Cardiac muscle cell (in vitro differentiated cells and primary cell): ENCODE data around the gene LGALS9. TPM values are rescaled to one million over a fixed set of nuclear protein-coding genes. Genes with fewer than 3 reads are reported as not detected.
"Not testable (repeated sequence)": the region's sequence is repeated elsewhere in the genome, so short reads cannot be mapped to it uniquely, and the experiment has no call there.

Source experiments
- DNase-seq, 2 donors: peaks; one replicate each; pipeline versions ENCODE4 v3.0.0 to v3.0.0-alpha.2; 2010 to 2017; ENCODE audit warnings: low read depth in 1 of 2, low spot score in 1 of 2
- H3K27ac ChIP-seq: fragments of 200-600 bp; sonication (generic); 2 replicates; pipeline ENCODE4 v1.5.1; 2016
- H3K27me3 ChIP-seq: fragments of 200-600 bp; sonication (generic); 2 replicates; pipeline ENCODE4 v1.6.0; 2016; ENCODE audit warnings: control low read depth
- H3K36me3 ChIP-seq: fragments of 200-600 bp; sonication (generic); 2 replicates; pipeline ENCODE4 v1.5.1; 2016; ENCODE audit warnings: control low read depth
- H3K4me1 ChIP-seq: fragments of 200-600 bp; sonication (generic); 2 replicates; pipeline ENCODE4 v1.8.1; 2017; ENCODE audit warnings: low read depth, mild to moderate bottlenecking, mixed run types
- H3K4me3 ChIP-seq: fragments of 200-600 bp; sonication (generic); 2 replicates; pipeline ENCODE4 v1.5.1; 2016; ENCODE audit warnings: mild to moderate bottlenecking
- H3K9me3 ChIP-seq: fragments of 200-600 bp; sonication (generic); 2 replicates; pipeline ENCODE4 v1.5.1; 2017; ENCODE audit warnings: low read depth, mild to moderate bottlenecking, control low read depth
- polyA plus RNA-seq: library from polyadenylated mRNA; unstranded; fragments of >200 nt; fragmentation: Nextera tagmentation; extraction: Ambion mirVana; gene quantifications from 2 replicates; pipeline ENCODE4 v1.2.1, GENCODE V29; 2016
- total RNA-seq: library from RNA; depleted of rRNA; stranded (reverse); fragments of >200 nt; gene quantifications from 2 replicates; pipeline ENCODE4 v1.2.3, GENCODE V29; 2016
- TF ChIP-seq, protein P1 (sequence below): IDR thresholded peaks from 2 replicates; pipeline ENCODE4 v1.5.1; 2012; ENCODE audit warnings: low read depth, mild to moderate bottlenecking, low read length

Gene LGALS9
- total and polyA plus RNA-seq, 2 experiments from 2014 or later: 0.46 to 0.63 TPM

DNA sequence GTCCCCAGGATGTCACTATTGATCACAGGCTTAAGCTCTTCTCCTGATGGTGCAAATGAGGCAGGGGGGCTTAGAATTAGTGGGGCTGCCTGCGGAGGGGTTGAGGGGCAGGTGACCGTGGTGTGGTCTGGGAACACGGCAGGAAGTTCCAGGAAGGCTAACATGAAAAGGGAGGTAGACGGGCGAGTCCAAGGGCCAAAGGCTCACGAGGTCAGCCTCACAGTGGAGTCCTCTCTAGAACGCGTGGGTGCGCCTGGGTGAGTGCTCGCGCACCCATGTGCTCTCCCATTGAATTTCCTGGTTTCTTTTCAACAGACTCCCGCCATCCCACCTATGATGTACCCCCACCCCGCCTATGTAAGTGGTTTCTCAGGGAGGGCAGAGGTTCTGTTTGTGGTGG lies 15.2 kb downstream of the LGALS9 start:
- no peak overlapping the region for H3K27ac ChIP-seq
- no peak for DNase-seq
- TF ChIP-seq, protein P1, sequence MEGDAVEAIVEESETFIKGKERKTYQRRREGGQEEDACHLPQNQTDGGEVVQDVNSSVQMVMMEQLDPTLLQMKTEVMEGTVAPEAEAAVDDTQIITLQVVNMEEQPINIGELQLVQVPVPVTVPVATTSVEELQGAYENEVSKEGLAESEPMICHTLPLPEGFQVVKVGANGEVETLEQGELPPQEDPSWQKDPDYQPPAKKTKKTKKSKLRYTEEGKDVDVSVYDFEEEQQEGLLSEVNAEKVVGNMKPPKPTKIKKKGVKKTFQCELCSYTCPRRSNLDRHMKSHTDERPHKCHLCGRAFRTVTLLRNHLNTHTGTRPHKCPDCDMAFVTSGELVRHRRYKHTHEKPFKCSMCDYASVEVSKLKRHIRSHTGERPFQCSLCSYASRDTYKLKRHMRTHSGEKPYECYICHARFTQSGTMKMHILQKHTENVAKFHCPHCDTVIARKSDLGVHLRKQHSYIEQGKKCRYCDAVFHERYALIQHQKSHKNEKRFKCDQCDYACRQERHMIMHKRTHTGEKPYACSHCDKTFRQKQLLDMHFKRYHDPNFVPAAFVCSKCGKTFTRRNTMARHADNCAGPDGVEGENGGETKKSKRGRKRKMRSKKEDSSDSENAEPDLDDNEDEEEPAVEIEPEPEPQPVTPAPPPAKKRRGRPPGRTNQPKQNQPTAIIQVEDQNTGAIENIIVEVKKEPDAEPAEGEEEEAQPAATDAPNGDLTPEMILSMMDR: no peak

DNA sequence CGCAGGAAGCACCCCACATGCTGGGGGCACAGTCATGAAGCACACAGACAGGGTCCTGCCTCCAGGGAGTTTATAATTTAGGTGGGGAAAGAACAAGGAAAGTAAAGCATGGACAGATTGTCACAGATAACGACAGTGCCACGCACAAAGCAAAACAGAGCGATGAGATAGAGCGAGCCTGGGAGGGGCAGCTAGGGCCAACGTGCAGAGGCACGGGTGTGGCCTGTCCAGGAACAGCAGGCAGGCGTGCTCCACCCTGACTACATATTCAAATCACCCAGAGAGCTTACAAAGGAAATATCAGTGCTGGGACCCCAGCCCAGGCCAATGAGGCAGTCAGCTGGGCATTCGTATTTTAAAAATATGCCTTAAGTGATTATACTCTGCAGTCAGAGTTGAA lies 16.8 kb downstream of the LGALS9 start:
- Histone ChIP-seq H3K9me3 (no peaks in the 10 kb centered on the region), H3K27me3 (no peaks in the 10 kb centered on the region), H3K27ac (no peak overlapping the region), H3K4me3 (no peak overlapping the region), H3K36me3 (no peaks in the 10 kb centered on the region), H3K4me1 (no peaks in the 10 kb centered on the region)
- DNase-seq: no peak
- TF ChIP-seq, protein P1: no peak

More for the DNA sequence above, 15.2 kb downstream of the LGALS9 start:
- Histone ChIP-seq H3K4me1 (no peaks in the 10 kb centered on the region), H3K36me3 (no peaks in the 10 kb centered on the region), H3K27me3 (no peaks in the 10 kb centered on the region), H3K9me3 (no peaks in the 10 kb centered on the region), H3K4me3 (no peak overlapping the region)

DNA sequence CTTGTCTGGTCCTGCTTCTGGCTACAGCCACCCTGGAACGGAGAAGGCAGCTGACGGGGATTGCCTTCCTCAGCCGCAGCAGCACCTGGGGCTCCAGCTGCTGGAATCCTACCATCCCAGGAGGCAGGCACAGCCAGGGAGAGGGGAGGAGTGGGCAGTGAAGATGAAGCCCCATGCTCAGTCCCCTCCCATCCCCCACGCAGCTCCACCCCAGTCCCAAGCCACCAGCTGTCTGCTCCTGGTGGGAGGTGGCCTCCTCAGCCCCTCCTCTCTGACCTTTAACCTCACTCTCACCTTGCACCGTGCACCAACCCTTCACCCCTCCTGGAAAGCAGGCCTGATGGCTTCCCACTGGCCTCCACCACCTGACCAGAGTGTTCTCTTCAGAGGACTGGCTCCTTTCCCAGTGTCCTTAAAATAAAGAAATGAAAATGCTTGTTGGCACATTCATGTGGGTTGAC lies 18.2 kb downstream of the LGALS9 start:
- H3K4me1 ChIP-seq, H3K9me3 ChIP-seq, H3K36me3 ChIP-seq, H3K27ac ChIP-seq, H3K27me3 ChIP-seq, H3K4me3 ChIP-seq, DNase-seq: not testable (repeated sequence)

DNA sequence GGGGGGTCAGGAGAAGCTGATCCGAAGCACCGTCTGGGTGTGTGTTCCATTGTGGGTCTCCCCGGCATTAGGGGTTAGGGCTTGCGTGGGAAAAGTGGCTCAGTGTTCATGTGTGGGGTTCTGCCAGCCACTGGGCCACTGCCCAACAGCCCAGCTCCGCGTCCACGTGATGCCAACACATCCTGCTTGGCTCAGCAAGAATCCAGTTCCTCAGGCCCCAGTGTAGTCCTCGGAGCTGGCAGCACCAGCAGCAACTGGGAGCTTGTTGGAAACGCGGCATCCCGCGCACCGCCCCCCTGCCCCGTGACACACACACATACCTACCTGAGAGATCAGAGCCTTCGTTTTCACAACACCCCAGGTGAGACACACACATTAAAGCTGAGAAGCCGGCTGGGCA lies 18.9 kb downstream of the LGALS9 start:
- H3K27me3 ChIP-seq: no peaks in the 10 kb centered on the region
- no peak for DNase-seq
- H3K4me3 ChIP-seq: no peak overlapping the region
- no peaks in the 10 kb centered on the region for H3K4me1 ChIP-seq
- no peaks in the 10 kb centered on the region for H3K9me3 ChIP-seq
- TF ChIP-seq, protein P1: no peak
- H3K27ac ChIP-seq: no peak overlapping the region
- H3K36me3 ChIP-seq: no peaks in the 10 kb centered on the region

DNA sequence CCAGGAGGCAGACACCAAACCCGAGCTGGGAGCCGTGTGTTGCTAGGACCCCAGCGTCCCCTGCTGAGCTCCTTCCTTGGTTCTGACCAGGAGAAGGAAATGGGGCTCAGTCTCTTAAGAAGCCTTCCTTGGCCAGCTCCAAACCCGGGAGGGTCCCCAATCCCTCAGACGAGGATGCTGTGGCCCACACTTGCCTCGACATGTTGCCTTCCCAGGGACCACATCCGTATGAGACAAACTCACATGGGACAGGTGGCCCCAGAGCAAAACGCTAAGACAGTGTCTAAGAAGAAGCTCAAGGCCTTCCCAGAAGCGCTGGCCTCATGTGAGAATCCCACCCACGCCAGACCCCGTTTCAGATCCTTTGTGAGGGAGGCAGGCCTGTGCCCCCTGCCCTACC lies 19.8 kb downstream of the LGALS9 start:
- Histone ChIP-seq H3K4me3 (no peak overlapping the region), H3K4me1 (no peaks in the 10 kb centered on the region), H3K36me3 (no peaks in the 10 kb centered on the region), H3K27me3 (no peaks in the 10 kb centered on the region), H3K27ac (no peak overlapping the region), H3K9me3 (no peaks in the 10 kb centered on the region)
- DNase-seq: no peak
- TF ChIP-seq, protein P1: no peak

DNA sequence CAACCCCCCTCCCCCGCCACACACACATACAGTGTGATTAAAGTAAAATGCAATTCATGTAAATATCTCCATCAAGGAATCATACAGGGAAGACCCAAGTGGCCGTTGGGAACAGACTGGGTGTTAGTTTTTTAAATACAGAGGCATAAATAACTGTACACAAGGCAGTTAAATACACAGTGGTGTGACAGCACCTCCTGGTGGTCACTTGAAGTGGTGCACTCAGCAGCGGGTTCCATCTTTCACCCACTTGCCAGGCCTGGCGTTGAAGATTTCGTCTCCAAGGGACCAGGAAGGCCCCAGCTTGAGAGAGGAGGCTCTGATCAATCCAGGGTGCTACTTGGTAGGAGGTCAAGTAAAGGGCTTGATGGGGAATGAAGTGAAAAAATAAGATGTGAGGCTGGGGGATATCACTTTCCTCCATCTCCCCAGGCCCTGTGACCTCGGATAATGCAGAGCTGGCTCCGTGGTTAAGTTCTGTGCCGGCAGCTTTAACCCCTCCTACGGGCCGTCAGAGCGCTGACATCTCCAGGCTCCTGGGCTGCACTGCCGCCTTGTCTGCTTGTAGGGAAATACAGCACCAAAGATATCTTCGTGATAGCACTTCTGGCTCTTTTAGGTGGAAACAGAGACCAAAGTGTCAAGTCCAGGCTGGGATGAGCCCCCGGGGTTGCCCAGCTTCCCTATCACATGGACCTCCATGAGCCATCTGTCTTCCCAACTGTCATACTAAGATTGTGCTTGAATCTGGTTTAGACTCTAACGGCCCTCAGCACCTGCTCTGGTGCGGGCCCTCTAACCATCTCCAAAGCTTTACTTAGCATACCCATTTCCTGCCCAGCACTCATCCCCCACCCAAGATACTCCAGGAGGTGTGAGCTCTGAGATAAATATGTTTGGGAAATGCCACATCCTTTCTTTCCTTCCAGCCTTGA lies 20.7 kb downstream of the LGALS9 start:
- Histone ChIP-seq H3K4me3 (no peak overlapping the region), H3K27me3 (no peaks in the 10 kb centered on the region), H3K4me1 (no peaks in the 10 kb centered on the region), H3K36me3 (no peaks in the 10 kb centered on the region), H3K27ac (no peak overlapping the region), H3K9me3 (no peaks in the 10 kb centered on the region)
- TF ChIP-seq, protein P1: peak; percentile 74
- DNase-seq: peak; percentile 53 to 62

DNA sequence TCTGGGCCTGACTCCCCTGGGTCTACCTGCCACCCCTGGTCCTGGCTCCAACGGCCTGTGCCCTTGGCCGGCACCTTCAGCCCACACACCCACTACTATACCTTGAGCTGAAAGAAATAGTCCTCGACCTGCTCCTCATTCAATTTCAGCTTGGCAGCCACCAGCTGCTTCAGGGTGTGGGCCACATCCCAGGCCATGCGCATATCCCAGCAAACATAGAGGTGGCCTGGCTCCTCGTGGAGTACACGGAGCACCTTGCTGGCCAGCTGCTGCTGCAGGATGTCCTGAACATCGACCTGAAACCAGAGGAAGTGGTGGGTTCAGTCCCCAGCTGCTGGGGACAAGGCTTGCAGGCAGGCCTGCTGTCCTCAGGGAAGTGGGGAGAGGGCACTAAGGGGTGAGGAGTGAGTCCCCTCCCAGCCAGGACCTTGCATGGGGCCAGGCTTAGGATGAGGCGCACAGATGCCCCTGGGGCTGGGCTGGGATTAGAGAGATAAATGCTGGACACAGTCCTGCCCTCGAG lies 22.5 kb downstream of the LGALS9 start:
- not testable (repeated sequence) for H3K4me3 ChIP-seq, H3K27ac ChIP-seq, DNase-seq, H3K4me1 ChIP-seq, H3K9me3 ChIP-seq, H3K27me3 ChIP-seq, H3K36me3 ChIP-seq
